ENCODE results near the gene TRIP10. TPM values are rescaled to one million over a fixed set of nuclear protein-coding genes. Genes with fewer than 3 reads are reported as not detected.
A peak's percentile ranks its signal among the peaks of the same experiment; 100 is the strongest.
"Not testable (repeated sequence)": the region's sequence is repeated elsewhere in the genome, so short reads cannot be mapped to it uniquely, and the experiment has no call there.

TRIP10 gene
- total RNA-seq, 3 donors from 2014 or later, result 72.8 to 121 (median 79.5) TPM

- no peak overlapping the region for H3K4me3 ChIP-seq
- ATAC-seq (no peak), DNase-seq (no peak)
- H3K4me1 ChIP-seq (ENCODE audit: low read depth), result no peaks in the 10 kb centered on the region
- H3K9me3 ChIP-seq, result no peaks in the 10 kb centered on the region
- no peaks in the 10 kb centered on the region for H3K36me3 ChIP-seq (ENCODE audit: low read depth)
- TF ChIP-seq, protein P1, sequence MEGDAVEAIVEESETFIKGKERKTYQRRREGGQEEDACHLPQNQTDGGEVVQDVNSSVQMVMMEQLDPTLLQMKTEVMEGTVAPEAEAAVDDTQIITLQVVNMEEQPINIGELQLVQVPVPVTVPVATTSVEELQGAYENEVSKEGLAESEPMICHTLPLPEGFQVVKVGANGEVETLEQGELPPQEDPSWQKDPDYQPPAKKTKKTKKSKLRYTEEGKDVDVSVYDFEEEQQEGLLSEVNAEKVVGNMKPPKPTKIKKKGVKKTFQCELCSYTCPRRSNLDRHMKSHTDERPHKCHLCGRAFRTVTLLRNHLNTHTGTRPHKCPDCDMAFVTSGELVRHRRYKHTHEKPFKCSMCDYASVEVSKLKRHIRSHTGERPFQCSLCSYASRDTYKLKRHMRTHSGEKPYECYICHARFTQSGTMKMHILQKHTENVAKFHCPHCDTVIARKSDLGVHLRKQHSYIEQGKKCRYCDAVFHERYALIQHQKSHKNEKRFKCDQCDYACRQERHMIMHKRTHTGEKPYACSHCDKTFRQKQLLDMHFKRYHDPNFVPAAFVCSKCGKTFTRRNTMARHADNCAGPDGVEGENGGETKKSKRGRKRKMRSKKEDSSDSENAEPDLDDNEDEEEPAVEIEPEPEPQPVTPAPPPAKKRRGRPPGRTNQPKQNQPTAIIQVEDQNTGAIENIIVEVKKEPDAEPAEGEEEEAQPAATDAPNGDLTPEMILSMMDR (IDR thresholded peaks at IDR 0.05), result no peak
- intact Hi-C loops (cut with DNase I, micrococcal nuclease), result no loop called here
Measured at GRCh38 chr19:6708346-6708745, 31.1 kb upstream of the TRIP10 start.

- intact Hi-C loops (cut with DNase I, micrococcal nuclease); H3K36me3 ChIP-seq (ENCODE audit: low read depth); H3K4me1 ChIP-seq (ENCODE audit: low read depth); ATAC-seq; H3K4me3 ChIP-seq; H3K9me3 ChIP-seq: not testable (repeated sequence)
- peak in 1 of 3 donors; percentile 19 for DNase-seq
Measured at GRCh38 chr19:6708913-6709312, 30.6 kb upstream of the TRIP10 start.

DNA sequence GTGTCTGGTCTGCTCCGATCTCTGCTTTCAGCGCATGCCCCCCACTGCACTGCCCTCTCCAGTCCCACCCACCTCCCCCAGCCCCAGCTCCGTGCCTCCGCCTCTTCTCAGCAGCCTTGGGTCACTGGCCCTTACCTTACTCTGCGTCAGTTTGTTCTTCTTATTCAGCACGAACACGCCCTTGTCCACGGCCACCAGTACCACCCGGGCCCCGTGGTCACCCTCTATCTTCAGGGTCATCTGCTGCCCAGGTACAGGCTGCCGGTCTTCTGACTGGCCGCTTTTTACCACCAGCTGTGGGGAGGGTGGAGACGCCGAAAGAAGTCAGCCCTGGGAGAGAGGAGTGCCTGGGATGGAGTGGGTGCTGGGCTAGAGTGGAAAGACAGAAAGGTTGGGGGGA, 29.9 kb upstream of the TRIP10 start:
- peak in 1 of 3 donors; percentile 22 for DNase-seq
- TF ChIP-seq, protein P1 (IDR thresholded peaks at IDR 0.05), result no peak
- intact Hi-C loops (cut with DNase I, micrococcal nuclease), result no loop called here

DNA sequence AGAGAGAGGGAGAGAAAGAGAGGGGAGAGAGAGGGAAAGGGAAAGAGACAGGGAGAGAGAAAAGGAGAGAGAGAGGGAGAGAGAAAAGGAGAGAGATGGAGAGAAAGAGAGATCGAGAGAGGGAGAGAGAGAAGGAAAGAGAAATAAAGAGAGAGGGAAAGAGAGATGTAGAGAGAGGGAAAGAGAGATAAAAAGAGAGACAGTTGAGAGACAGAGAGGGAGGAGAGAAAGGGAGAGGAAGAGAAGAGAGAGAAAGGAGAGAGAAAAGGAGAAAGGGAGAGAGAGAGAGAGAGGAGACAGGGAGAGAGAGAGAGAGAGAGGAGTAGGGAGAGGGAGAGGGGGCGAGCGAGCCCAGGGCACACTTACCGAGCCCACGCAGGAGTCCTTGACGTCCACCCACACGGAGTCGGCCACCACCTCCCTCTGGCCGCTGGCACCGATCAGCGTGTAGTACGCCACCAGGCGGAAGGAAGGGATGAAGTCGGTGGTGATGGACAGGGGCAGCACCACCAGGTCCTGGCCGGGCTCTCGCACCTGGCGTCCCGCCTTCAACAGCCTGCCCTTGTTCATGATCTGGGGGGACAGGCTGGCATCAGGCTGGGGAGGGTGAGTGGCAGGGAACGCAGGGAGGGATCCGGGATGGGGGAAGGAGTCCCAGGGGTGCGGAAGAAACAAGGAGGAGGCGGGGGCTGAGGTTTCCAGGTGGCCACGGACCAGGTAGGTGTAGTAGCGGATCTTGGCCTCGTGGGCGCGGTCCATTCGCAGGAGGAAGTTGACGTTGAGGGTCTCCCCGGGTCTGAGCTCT, 29.0 kb upstream of the TRIP10 start:
- ATAC-seq, result peak; percentile 21
- no peaks in the 10 kb centered on the region for H3K36me3 ChIP-seq (ENCODE audit: low read depth)

More for the DNA sequence above, 29.9 kb upstream of the TRIP10 start:
- no peaks in the 10 kb centered on the region for H3K9me3 ChIP-seq
- no peaks in the 10 kb centered on the region for H3K4me1 ChIP-seq (ENCODE audit: low read depth)
- H3K36me3 ChIP-seq (ENCODE audit: low read depth), result no peaks in the 10 kb centered on the region
- ATAC-seq, result no peak
- H3K4me3 ChIP-seq, result no peak overlapping the region

GRCh38 chr19:6711078-6711361, 28.5 kb upstream of the TRIP10 start:
- no peaks in the 10 kb centered on the region for H3K9me3 ChIP-seq
- no peaks in the 10 kb centered on the region for H3K4me1 ChIP-seq (ENCODE audit: low read depth)
- intact Hi-C loops (cut with DNase I, micrococcal nuclease), result no loop called here
- H3K36me3 ChIP-seq (ENCODE audit: low read depth), result no peaks in the 10 kb centered on the region
- TF ChIP-seq, protein P1 (IDR thresholded peaks at IDR 0.05), result no peak
- ATAC-seq, result no peak
- DNase-seq, result no peak
- H3K4me3 ChIP-seq, result no peak overlapping the region

More for the DNA sequence above, 29.0 kb upstream of the TRIP10 start:
- H3K9me3 ChIP-seq, result no peaks in the 10 kb centered on the region
- TF ChIP-seq, protein P1 (IDR thresholded peaks at IDR 0.05), result no peak
- H3K4me1 ChIP-seq (ENCODE audit: low read depth), result no peaks in the 10 kb centered on the region
- no peak overlapping the region for H3K4me3 ChIP-seq
- peak in 1 of 3 donors; percentile 46 for DNase-seq
- intact Hi-C loops (cut with DNase I, micrococcal nuclease), result no loop called here

DNA sequence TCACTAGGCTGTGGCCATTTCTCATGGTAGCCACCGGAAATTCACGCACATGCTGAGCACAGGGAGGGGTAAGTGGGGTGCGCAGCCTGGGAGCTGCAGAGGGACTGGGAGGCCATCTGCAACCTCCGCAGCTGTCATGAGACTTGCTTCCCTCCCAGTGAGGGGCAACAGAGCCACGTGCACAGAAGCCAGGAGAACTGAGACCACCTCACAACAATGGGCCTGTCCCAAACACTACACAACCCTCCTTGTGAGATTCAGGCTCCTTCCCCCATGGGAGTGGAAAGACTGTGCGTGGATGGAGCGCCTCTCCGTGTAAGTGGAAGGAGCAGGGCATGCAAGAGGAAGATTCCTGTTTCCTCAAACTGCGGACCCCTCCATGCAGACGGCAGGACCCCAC, 27.9 kb upstream of the TRIP10 start:
- no peak for ATAC-seq
- no peak overlapping the region for H3K4me3 ChIP-seq
- TF ChIP-seq, protein P1 (IDR thresholded peaks at IDR 0.05), result no peak
- H3K9me3 ChIP-seq, result no peaks in the 10 kb centered on the region
- peak in 1 of 3 donors; percentile 15 for DNase-seq
- H3K36me3 ChIP-seq (ENCODE audit: low read depth), result no peaks in the 10 kb centered on the region
- H3K4me1 ChIP-seq (ENCODE audit: low read depth), result no peaks in the 10 kb centered on the region
- intact Hi-C loops (cut with DNase I, micrococcal nuclease), result no loop called here
